Central memory CD8-positive, alpha-beta T cell (primary cell): Measurements from ENCODE around the gene ANKRD22.

Experiments used
- ATAC-seq: fragments of 150-1000 bp; cut with Tn5 transposase; replicated peaks from 2 replicates; pipeline ENCODE4 v1.10.0; 2022; ENCODE audit warnings: mild to moderate bottlenecking, moderate FRiP score, moderate number of reproducible peaks; ENCODE audit not compliant: poor library complexity, severe bottlenecking; ENCODE audit errors: extremely low read depth
- DNase-seq, 2 donors: peaks; one replicate each; pipeline ENCODE4 v3.0.0; 2021; ENCODE audit warnings: low spot score in 2 of 2
- H3K27ac Mint-ChIP-seq: one replicate; pipeline ENCODE4 v1.8.0; 2022; ENCODE audit warnings: low read depth, mild to moderate bottlenecking, moderate library complexity, mixed read lengths
- H3K27me3 Mint-ChIP-seq: one replicate; pipeline ENCODE4 v1.8.0; 2022; ENCODE audit warnings: mixed read lengths
- H3K36me3 Mint-ChIP-seq: one replicate; pipeline ENCODE4 v1.8.0; 2022; ENCODE audit warnings: mild to moderate bottlenecking, moderate library complexity, mixed read lengths; ENCODE audit not compliant: insufficient read depth
- H3K4me1 Mint-ChIP-seq: one replicate; pipeline ENCODE4 v1.8.0; 2022; ENCODE audit warnings: mixed read lengths
- H3K4me3 Mint-ChIP-seq: one replicate; pipeline ENCODE4 v1.8.0; 2022; ENCODE audit warnings: mild to moderate bottlenecking, moderate library complexity, mixed read lengths
- H3K9me3 Mint-ChIP-seq: one replicate; pipeline ENCODE4 v1.8.0; 2022; ENCODE audit warnings: mixed read lengths

The ANKRD22 gene

GRCh38 chr10:88851706-88852105 is at the start of gene ANKRD22:
TSS of gene ANKRD22 (minus strand) at chr10:88851844. CDS start at chr10:88851607, 237 bp downstream.
- Mint-ChIP-seq H3K27ac (no peak within 1 kb of the TSS), H3K27me3 (no peaks in the 10 kb centered on the region), H3K4me1 (no peaks in the 10 kb centered on the region), H3K4me3 (no peak within 1 kb of the TSS), H3K36me3 (no peaks in the 10 kb centered on the region), H3K9me3 (no peaks in the 10 kb centered on the region)
- no peak for DNase-seq
- ATAC-seq: no peak

GRCh38 chr10:88899886-88900285 is 48.2 kb upstream of the ANKRD22 start:
- peaks cover 25% of the 10 kb centered on the region for H3K36me3 Mint-ChIP-seq
- no peak overlapping the region for H3K4me3 Mint-ChIP-seq
- H3K27me3 Mint-ChIP-seq: no peaks in the 10 kb centered on the region
- ATAC-seq: no peak
- H3K9me3 Mint-ChIP-seq: no peaks in the 10 kb centered on the region
- DNase-seq: no peak
- no peak overlapping the region for H3K27ac Mint-ChIP-seq
- peaks cover 52% of the 10 kb centered on the region for H3K4me1 Mint-ChIP-seq

- ATAC-seq: no peak
- DNase-seq: no peak
- Mint-ChIP-seq H3K9me3 (no peaks in the 10 kb centered on the region), H3K4me1 (peaks cover 58% of the 10 kb centered on the region), H3K36me3 (peaks cover 22% of the 10 kb centered on the region), H3K27me3 (no peaks in the 10 kb centered on the region), H3K4me3 (no peak overlapping the region), H3K27ac (no peak overlapping the region)
Observed at GRCh38 chr10:88898727-88899126, 47.1 kb upstream of the ANKRD22 start.

- Mint-ChIP-seq H3K4me1 (peaks cover 60% of the 10 kb centered on the region), H3K27ac (peak overlapping the region; percentile 41), H3K36me3 (peaks cover 9% of the 10 kb centered on the region), H3K4me3 (peak overlapping the region; percentile 26), H3K9me3 (no peaks in the 10 kb centered on the region), H3K27me3 (no peaks in the 10 kb centered on the region)
- DNase-seq (no peak), ATAC-seq (no peak)
Observed at GRCh38 chr10:88896994-88897853, 45.6 kb upstream of the ANKRD22 start.

GRCh38 chr10:88896372-88896993 is 44.8 kb upstream of the ANKRD22 start:
- H3K9me3 Mint-ChIP-seq: no peaks in the 10 kb centered on the region
- peaks cover 3% of the 10 kb centered on the region for H3K36me3 Mint-ChIP-seq
- no peak for ATAC-seq
- H3K4me3 Mint-ChIP-seq: no peak overlapping the region
- H3K27ac Mint-ChIP-seq: peak overlapping the region; percentile 41
- DNase-seq: no peak
- peaks cover 58% of the 10 kb centered on the region for H3K4me1 Mint-ChIP-seq
- H3K27me3 Mint-ChIP-seq: no peaks in the 10 kb centered on the region

- no peaks in the 10 kb centered on the region for H3K27me3 Mint-ChIP-seq
- H3K4me1 Mint-ChIP-seq: peaks cover 54% of the 10 kb centered on the region
- DNase-seq (no peak), ATAC-seq (no peak)
- no peaks in the 10 kb centered on the region for H3K9me3 Mint-ChIP-seq
- peaks cover 1% of the 10 kb centered on the region for H3K36me3 Mint-ChIP-seq
- H3K27ac Mint-ChIP-seq: no peak overlapping the region
- H3K4me3 Mint-ChIP-seq: no peak overlapping the region
Observed at GRCh38 chr10:88895250-88895649, 43.6 kb upstream of the ANKRD22 start.

GRCh38 chr10:88893611-88894010 is 42.0 kb upstream of the ANKRD22 start:
- Mint-ChIP-seq H3K4me1 (peaks cover 59% of the 10 kb centered on the region), H3K36me3 (peaks cover 5% of the 10 kb centered on the region), H3K27me3 (no peaks in the 10 kb centered on the region), H3K4me3 (no peak overlapping the region), H3K9me3 (no peaks in the 10 kb centered on the region), H3K27ac (no peak overlapping the region)
- no peak for DNase-seq
- no peak for ATAC-seq

- Mint-ChIP-seq H3K4me1 (peaks cover 57% of the 10 kb centered on the region), H3K9me3 (no peaks in the 10 kb centered on the region), H3K27me3 (no peaks in the 10 kb centered on the region), H3K36me3 (peaks cover 5% of the 10 kb centered on the region), H3K4me3 (no peak overlapping the region), H3K27ac (peak overlapping the region; percentile 67)
- ATAC-seq: no peak
- no peak for DNase-seq
Observed at GRCh38 chr10:88892222-88892967, 40.8 kb upstream of the ANKRD22 start.

- DNase-seq (no peak), ATAC-seq (no peak)
- Mint-ChIP-seq H3K27me3 (no peaks in the 10 kb centered on the region), H3K4me3 (no peak overlapping the region), H3K27ac (peak overlapping the region; percentile 20), H3K9me3 (no peaks in the 10 kb centered on the region), H3K4me1 (peaks cover 50% of the 10 kb centered on the region), H3K36me3 (peaks cover 4% of the 10 kb centered on the region)
Observed at GRCh38 chr10:88890681-88891381, 39.2 kb upstream of the ANKRD22 start.

GRCh38 chr10:88889559-88890337 is 38.1 kb upstream of the ANKRD22 start:
- no peaks in the 10 kb centered on the region for H3K27me3 Mint-ChIP-seq
- peak overlapping the region; percentile 20 for H3K27ac Mint-ChIP-seq
- no peak for ATAC-seq
- no peak overlapping the region for H3K4me3 Mint-ChIP-seq
- H3K36me3 Mint-ChIP-seq: peaks cover 4% of the 10 kb centered on the region
- no peaks in the 10 kb centered on the region for H3K9me3 Mint-ChIP-seq
- peaks cover 58% of the 10 kb centered on the region for H3K4me1 Mint-ChIP-seq
- DNase-seq: no peak

- Mint-ChIP-seq H3K4me3 (no peak overlapping the region), H3K36me3 (peaks cover 4% of the 10 kb centered on the region), H3K4me1 (peaks cover 60% of the 10 kb centered on the region), H3K27me3 (no peaks in the 10 kb centered on the region), H3K9me3 (no peaks in the 10 kb centered on the region), H3K27ac (no peak overlapping the region)
- no peak for ATAC-seq
- DNase-seq: no peak
Observed at GRCh38 chr10:88888810-88889445, 37.3 kb upstream of the ANKRD22 start.
